ENCODE data around the gene DNAH17.

The DNAH17 gene

GRCh38 chr17:78611607-78612006 is 34.4 kb upstream of the DNAH17 start:
- Histone ChIP-seq H3K9ac (ENCODE audit: low read depth, low read length) (no peak overlapping the region), H3K9me3 (ENCODE audit: control insufficient read depth, insufficient read depth, low read length) (no peaks in the 10 kb centered on the region), H3K36me3 (ENCODE audit: insufficient read depth, low read length) (no peaks in the 10 kb centered on the region), H3K4me1 (ENCODE audit: insufficient read depth, low read length) (peaks cover 10% of the 10 kb centered on the region; the same call in 1 of the 2 replicates)

- Histone ChIP-seq H3K9ac (ENCODE audit: low read depth, low read length) (no peak overlapping the region), H3K36me3 (ENCODE audit: insufficient read depth, low read length) (no peaks in the 10 kb centered on the region), H3K4me1 (ENCODE audit: insufficient read depth, low read length) (peaks cover 10% of the 10 kb centered on the region; the same call in 1 of the 2 replicates), H3K9me3 (ENCODE audit: control insufficient read depth, insufficient read depth, low read length) (no peaks in the 10 kb centered on the region)
These were observed 33.8 kb upstream of the DNAH17 start for GRCh38 chr17:78610951-78611511.

- Histone ChIP-seq H3K9me3 (ENCODE audit: control insufficient read depth, insufficient read depth, low read length) (no peaks in the 10 kb centered on the region), H3K4me1 (ENCODE audit: insufficient read depth, low read length) (peaks cover 10% of the 10 kb centered on the region; the same call in 1 of the 2 replicates), H3K36me3 (ENCODE audit: insufficient read depth, low read length) (no peaks in the 10 kb centered on the region), H3K9ac (ENCODE audit: low read depth, low read length) (no peak overlapping the region)
These were observed 32.0 kb upstream of the DNAH17 start for GRCh38 chr17:78609191-78609641.

DNA sequence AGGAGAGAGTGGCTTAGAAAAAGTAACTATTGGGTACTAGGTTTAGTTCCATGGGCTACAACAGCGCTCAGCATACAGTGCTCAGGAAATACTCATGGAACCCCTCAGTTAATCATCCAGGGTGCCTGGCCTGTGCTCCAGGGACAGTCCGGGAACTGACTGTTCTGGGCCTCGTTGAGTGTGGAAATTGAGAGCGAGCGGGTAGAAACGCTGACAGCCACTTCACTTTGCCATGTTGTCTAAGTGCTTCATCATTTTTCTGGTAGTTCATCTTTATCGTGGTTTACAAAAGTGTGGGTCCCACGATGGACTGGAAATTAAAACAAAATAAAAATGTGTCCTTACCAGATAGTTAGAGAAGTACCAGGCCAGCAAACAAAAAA is 31.6 kb upstream of the DNAH17 start:
- Histone ChIP-seq H3K9me3 (ENCODE audit: control insufficient read depth, insufficient read depth, low read length) (no peaks in the 10 kb centered on the region), H3K9ac (ENCODE audit: low read depth, low read length) (no peak overlapping the region)

DNA sequence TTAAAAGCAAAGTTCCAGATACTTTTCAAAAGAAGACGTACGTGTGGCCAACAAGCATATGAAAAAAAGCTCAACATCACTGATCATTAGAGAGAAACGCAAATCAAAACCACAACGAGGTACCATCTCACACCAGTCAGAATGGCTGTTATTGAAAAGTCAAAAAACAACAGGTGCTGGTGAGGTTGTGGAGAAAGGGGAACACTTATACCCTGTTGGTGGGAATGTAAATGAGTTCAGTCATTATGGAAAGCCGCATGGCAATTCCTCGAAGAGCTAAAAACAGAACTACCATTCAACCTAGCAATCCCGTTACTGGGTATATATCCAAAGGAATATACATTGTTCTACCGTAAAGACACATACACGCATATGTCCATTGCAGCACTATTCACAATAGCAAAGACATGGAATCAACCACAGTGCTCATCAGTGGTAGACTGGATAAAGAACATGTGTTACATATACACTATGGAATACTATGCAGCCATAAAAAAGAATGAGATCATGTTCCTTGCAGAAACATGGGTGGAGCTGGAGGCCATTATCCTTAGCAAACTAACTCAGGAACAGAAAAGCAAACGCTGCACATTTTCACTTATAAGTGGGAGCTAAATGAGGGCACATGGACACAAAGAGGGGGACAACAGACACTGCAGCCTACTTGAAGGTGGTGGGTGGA is 31.1 kb upstream of the DNAH17 start:
- Histone ChIP-seq H3K9me3 (ENCODE audit: control insufficient read depth, insufficient read depth, low read length) (no peaks in the 10 kb centered on the region), H3K4me1 (ENCODE audit: insufficient read depth, low read length) (peaks cover 10% of the 10 kb centered on the region; the same call in 1 of the 2 replicates), H3K9ac (ENCODE audit: low read depth, low read length) (no peak overlapping the region), H3K36me3 (ENCODE audit: insufficient read depth, low read length) (no peaks in the 10 kb centered on the region)

More for the DNA sequence above, 31.6 kb upstream of the DNAH17 start:
- Histone ChIP-seq H3K36me3 (ENCODE audit: insufficient read depth, low read length) (no peaks in the 10 kb centered on the region), H3K4me1 (ENCODE audit: insufficient read depth, low read length) (peaks cover 10% of the 10 kb centered on the region; the same call in 1 of the 2 replicates)

DNA sequence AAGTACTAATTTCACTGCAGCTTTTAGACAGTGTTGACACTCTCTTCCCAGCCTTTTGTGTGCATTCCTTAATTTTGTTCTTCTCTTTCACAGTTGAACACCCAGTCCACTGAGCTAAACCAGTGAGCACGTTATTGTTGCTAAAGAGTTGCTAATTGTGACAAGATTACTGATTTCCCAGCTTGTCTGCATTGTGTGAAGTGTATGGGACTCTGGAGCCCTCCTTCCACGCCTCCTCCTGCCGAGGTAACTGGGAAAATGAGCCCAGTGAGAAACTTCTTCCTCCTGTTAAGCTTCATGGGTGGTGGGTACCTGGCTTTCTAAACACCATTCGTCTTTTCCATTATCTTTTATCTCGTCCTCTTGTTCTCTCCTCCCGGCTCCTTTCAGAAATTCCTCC is 29.8 kb upstream of the DNAH17 start:
- H3K9ac ChIP-seq (ENCODE audit: low read depth, low read length), result no peak overlapping the region

DNA sequence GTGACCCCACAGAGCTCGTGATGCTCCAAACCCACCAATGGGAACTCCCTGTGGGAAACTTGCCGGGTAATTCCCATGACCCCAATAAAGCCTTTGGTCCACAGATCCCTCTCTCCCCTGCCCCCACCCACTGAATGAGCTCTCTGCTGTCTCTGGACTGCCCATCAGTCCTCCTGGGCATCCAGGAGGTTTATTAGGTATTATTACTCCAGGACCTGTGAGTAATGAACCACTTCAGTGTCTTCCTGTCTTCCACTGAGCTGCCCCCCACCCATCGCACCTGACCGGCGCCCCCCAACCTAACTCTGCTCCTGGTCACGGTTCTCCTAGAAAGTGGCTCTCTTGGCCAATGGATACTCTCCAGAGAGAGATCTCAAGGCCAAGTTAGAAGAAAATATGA is 28.7 kb upstream of the DNAH17 start:
- 0 out of 2 replicates have a peak, but pooled peaks cover under 1% of the 10 kb centered on the region for H3K4me1 ChIP-seq (ENCODE audit: insufficient read depth, low read length)
- H3K9me3 ChIP-seq (ENCODE audit: control insufficient read depth, insufficient read depth, low read length), result no peaks in the 10 kb centered on the region
- H3K36me3 ChIP-seq (ENCODE audit: insufficient read depth, low read length), result no peaks in the 10 kb centered on the region
- H3K9ac ChIP-seq (ENCODE audit: low read depth, low read length), result no peak overlapping the region

More for the DNA sequence above, 29.8 kb upstream of the DNAH17 start:
- Histone ChIP-seq H3K36me3 (ENCODE audit: insufficient read depth, low read length) (no peaks in the 10 kb centered on the region), H3K9me3 (ENCODE audit: control insufficient read depth, insufficient read depth, low read length) (no peaks in the 10 kb centered on the region), H3K4me1 (ENCODE audit: insufficient read depth, low read length) (peaks cover 10% of the 10 kb centered on the region; the same call in 1 of the 2 replicates)

- Histone ChIP-seq H3K36me3 (ENCODE audit: insufficient read depth, low read length) (no peaks in the 10 kb centered on the region), H3K9me3 (ENCODE audit: control insufficient read depth, insufficient read depth, low read length) (no peaks in the 10 kb centered on the region), H3K9ac (ENCODE audit: low read depth, low read length) (no peak overlapping the region), H3K4me1 (ENCODE audit: insufficient read depth, low read length) (no peaks in the 10 kb centered on the region)
These were observed 28.2 kb upstream of the DNAH17 start for GRCh38 chr17:78605429-78605828.

GRCh38 chr17:78602246-78602645 is 25.1 kb upstream of the DNAH17 start:
- Histone ChIP-seq H3K9ac (ENCODE audit: low read depth, low read length) (no peak overlapping the region), H3K9me3 (ENCODE audit: control insufficient read depth, insufficient read depth, low read length) (no peaks in the 10 kb centered on the region), H3K36me3 (ENCODE audit: insufficient read depth, low read length) (no peaks in the 10 kb centered on the region), H3K4me1 (ENCODE audit: insufficient read depth, low read length) (peaks cover 1% of the 10 kb centered on the region)

GRCh38 chr17:78601577-78602190 is 24.5 kb upstream of the DNAH17 start:
- no peak overlapping the region for H3K9ac ChIP-seq (ENCODE audit: low read depth, low read length)
- H3K36me3 ChIP-seq (ENCODE audit: insufficient read depth, low read length), result no peaks in the 10 kb centered on the region
- peaks cover 7% of the 10 kb centered on the region for H3K4me1 ChIP-seq (ENCODE audit: insufficient read depth, low read length)
- H3K9me3 ChIP-seq (ENCODE audit: control insufficient read depth, insufficient read depth, low read length), result no peaks in the 10 kb centered on the region

- peaks cover 10% of the 10 kb centered on the region for H3K4me1 ChIP-seq (ENCODE audit: insufficient read depth, low read length)
- no peaks in the 10 kb centered on the region for H3K36me3 ChIP-seq (ENCODE audit: insufficient read depth, low read length)
- H3K9ac ChIP-seq (ENCODE audit: low read depth, low read length), result no peak overlapping the region
- no peaks in the 10 kb centered on the region for H3K9me3 ChIP-seq (ENCODE audit: control insufficient read depth, insufficient read depth, low read length)
These were observed 23.1 kb upstream of the DNAH17 start for GRCh38 chr17:78600181-78600721.

DNA sequence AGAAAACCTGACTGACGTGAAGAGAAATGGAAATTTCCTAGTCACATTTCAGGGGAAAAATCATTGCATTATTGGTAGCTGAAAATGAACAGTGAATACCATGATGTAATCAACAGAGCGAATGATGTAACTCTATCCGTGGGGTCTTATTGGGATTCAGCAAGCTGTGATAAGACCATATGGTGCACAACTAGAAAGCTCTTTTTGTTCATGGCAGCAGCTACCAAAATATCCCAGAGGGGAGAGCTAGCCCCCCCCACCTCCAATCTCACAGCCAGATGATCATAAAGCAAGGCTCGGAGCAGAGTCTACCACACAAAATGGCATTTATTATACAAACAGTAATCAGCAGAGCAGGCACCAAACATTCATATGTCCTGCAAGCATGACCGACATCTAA is 22.2 kb upstream of the DNAH17 start:
- no peak overlapping the region for H3K9ac ChIP-seq (ENCODE audit: low read depth, low read length)

GRCh38 chr17:78598013-78598471 is 20.8 kb upstream of the DNAH17 start:
- no peak overlapping the region for H3K9ac ChIP-seq (ENCODE audit: low read depth, low read length)
- H3K9me3 ChIP-seq (ENCODE audit: control insufficient read depth, insufficient read depth, low read length), result no peaks in the 10 kb centered on the region
- no peaks in the 10 kb centered on the region for H3K36me3 ChIP-seq (ENCODE audit: insufficient read depth, low read length)
- H3K4me1 ChIP-seq (ENCODE audit: insufficient read depth, low read length), result peaks cover 10% of the 10 kb centered on the region

More for the DNA sequence above, 22.2 kb upstream of the DNAH17 start:
- no peaks in the 10 kb centered on the region for H3K36me3 ChIP-seq (ENCODE audit: insufficient read depth, low read length)
- H3K9me3 ChIP-seq (ENCODE audit: control insufficient read depth, insufficient read depth, low read length), result no peaks in the 10 kb centered on the region
- peaks cover 10% of the 10 kb centered on the region for H3K4me1 ChIP-seq (ENCODE audit: insufficient read depth, low read length)

DNA sequence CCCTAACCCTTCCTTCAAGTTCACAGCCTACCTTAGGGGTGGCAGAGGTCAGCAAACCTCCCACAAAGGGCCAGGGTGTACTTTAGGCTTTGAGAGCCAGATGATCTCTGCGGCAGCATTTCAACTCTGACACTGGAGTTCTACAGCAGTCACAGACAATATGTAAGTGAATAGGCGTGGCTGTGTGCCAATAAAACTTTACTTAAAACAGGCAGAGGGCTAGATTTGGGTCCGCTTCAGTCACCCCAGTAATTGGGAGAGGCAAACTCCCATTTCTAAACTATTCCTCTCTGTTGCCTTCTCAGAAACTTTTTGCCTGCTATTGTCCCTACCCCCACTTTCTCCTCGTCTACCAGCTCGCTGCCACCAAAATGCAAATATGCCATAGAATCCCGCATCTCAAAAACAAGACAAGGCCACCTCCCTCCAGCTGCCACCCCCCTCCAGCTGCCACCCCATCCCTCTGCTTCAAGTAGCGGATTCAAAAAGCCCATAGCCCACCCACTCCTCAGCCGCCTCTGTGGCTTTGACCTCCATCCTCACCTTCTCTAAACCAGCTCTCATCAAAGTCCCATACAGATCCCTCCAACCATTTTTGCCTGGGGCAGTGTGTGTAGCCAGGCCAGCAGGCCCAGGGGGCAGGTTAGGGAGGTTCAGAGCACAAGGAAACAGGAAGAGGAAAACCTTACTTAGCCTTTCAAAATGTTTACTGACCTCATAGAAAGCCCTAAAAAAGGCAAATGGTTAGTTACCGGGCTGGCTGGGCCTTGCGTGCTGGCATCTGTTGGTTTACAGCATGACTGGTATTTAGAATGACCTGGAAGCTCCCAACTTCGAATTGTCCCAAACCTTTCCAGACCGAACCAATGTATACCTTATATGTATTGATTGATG is 19.9 kb upstream of the DNAH17 start:
- Histone ChIP-seq H3K9me3 (ENCODE audit: control insufficient read depth, insufficient read depth, low read length) (no peaks in the 10 kb centered on the region), H3K36me3 (ENCODE audit: insufficient read depth, low read length) (no peaks in the 10 kb centered on the region), H3K9ac (ENCODE audit: low read depth, low read length) (no peak overlapping the region; the same call in 1 of the 2 replicates), H3K4me1 (ENCODE audit: insufficient read depth, low read length) (peaks cover 13% of the 10 kb centered on the region)

Measured in ES-I3 (cell line).